Activated CD4-positive, alpha-beta T cell treated with anti-CD3 and anti-CD28 coated beads, Interleukin-2, amount 50 U/mL, for 24 hours (primary cell): ENCODE measurements around the gene PER1.
"Not testable (repeated sequence)": the region's sequence is repeated elsewhere in the genome, so short reads cannot be mapped to it uniquely, and the experiment has no call there.

ENCODE experiments used
- DNase-seq, 2 donors: peaks; one replicate each; pipeline ENCODE4 v3.0.0-alpha.2; 2020; ENCODE audit warnings: low read depth in 1 of 2, low spot score in 1 of 2

The PER1 gene

DNA sequence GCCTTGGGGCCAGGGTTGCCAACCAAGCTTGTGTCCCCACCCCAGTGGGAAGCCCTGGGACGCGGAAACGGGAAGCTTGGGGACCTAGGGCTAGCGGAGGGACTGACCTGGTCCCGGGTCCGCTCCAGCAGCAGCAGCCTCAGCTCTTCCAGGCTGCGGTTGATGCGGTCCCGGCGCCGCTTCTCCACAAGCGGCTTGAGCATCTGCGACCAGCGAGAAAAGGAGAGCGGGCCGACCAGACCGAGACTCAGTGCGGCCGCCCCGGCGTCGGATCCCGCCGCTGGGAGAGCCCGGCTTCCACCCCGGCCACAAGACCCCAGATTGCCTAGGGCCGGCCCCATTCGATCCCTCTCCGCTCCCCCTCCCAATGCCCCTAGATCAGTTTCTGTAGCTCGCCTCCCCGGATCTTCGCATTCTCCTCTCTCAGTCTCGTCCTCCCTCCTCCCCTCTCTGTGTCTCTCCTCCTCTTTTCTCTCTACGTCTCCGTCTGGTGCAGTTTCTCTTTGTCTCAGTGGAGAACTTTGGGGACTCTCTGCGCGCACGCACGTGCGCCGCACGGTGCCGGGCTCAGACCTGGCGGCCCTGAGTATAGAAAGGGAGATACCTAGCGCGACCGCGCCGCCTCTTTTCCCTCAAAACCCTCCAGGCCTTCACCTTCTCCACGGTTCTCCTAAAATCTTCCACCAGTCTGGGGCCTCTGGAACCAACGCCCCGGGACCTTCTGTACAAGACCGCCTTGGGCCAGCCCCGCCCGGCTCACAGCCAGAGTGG is 29.1 kb downstream of the PER1 start:
- peak; percentile 30 to 40 for DNase-seq

DNA sequence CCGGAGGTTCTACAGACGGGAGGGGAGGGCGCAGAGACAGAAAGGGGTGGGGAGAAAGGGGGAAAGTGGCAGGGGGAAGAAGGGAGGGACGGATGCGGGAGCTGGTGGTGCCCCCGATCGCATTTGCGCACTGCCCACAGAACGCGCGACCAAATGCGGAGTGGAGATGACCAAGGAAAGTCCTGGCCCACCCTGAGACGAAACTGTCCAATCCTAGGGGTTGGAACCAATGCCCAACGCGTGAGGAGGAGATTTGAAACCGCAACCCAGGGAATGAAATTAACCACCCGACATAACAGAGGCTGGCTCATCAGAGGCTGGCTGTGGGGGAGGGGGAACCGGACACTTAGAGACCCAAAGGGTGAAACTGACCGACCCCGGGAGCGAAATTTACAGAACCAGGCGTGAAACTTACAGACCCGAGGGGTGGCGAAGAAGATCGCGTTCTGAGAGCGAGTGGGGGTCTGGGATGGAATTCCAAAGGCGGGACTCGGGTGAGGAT is 29.7 kb downstream of the PER1 start:
- no peak for DNase-seq

DNA sequence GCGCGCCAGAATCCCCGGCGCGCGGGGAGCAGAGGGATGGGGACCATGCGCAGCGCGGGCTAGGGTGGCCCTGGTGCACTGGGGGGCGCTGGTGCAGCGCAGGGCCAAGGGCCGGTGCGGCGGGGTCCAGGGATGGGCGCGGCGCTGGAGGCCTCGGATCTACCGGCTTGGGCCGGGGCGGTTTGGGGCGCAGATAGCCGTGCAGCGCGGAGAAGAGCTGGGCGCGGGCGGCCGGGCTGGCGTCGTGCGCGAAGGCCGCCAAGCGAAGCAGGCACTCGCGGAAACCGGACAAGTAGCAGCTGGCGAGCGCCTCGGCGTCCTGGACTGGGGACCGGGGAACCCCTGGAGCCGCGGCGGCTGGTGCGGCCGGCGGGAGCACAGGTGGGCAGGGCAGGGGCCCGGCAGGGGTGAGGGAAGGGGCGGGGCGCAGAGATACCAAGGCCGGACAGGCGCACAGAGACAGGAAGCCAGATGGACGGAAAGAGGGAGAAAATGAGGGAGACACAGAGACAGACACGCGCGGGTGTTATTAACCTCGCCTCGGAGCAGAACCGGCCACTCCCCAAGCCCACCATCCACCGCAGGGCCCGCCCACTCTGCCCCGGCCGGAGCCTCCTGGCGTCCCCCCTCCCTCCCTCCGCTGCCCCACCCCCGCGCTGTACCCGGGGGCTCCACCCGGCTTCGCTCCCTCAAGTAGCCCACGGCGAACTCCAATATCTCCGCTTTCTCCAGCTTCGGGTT is 30.4 kb downstream of the PER1 start:
- no peak for DNase-seq

DNA sequence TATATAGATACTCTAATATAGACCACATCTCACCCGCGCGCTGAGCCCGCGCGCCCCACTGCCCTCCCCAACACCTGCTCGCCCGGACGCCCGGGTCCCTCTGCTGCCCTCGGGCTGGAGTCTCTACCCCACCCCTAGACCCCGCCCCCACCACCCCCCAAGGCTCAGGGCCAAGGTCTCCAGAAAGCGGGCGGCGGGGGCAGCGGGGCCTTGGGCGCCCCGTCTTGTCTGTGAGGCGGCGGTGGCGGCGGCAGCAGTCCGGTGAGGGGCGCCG is 30.9 kb downstream of the PER1 start:
- no peak for DNase-seq

DNA sequence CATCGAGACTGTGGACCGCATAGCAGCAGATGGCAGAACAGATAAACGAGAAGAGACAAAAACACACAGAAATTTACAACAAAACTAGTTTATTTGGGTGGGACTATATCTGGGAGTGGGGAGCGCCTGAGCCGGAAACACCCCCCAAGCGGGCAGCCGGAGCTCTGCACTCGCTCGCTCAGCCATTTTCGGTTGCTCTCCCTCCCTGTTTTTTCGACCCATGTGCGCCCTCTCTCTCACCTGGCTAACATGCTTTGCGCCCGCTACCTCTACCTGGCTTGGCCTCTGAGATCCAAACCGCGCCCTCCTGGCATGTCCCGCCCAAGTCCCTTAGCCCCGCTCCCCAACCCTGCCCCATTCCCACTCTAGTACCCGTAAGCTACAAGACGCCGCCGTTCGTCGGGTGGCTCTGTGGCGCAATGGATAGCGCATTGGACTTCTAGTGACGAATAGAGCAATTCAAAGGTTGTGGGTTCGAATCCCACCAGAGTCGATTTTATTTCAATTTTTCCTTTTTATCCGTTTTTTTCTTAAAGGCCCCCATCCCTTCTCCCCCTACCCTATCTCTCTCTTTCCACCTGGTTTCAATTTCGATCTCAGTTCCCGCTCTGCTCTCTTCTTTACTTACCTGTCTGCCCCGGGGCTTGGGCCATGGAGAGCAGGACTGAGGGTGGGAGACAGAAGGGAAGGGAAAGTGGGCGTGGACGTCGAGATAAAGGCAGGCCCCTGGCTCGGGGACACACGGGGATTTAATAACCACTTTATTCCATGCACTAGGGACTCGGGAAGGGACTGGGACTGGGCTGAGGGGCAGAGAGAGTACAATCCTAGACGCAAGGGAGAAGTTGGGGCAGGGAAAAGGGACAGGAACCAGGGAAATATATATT is 31.4 kb downstream of the PER1 start:
- DNase-seq, result peak; percentile 81 to 83

DNA sequence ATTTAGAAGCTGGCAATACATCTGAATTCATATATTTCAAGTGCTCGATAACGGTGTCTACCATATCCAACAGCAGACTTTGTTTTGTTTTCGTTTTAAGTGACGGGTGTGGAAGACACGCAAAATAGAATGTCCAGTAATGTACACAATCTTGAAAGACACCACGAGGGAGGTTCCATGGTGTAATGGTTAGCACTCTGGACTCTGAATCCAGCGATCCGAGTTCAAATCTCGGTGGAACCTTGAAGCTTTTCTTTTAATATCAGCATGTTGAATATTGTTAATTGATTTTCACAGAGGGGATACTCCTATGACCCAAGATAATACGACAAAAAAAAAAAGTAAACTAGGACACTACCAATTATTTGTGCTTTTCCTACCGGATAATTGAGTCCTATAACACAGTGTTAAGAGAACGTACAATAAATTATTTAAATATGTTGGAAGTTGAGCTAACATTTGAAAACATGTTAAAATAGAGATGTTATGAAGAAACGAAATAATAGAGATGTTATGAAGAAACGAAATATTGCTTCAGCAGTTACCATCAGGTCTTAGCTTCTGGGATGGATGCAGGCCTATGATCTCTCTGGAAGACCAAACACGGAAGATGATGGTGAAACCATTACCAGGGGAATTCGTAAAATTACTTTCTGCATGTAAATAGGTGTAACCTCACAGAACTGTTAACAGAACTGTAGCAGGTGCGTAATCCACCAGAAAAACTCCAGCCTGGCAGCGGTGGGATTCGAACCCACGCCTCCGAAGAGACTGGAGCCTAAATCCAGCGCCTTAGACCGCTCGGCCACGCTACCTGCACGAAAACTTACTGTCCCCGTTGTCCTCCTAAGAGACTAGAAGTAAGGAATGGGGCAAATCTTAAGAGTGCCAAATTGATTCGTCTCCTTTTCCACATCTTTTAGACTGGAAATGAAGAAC is 32.4 kb downstream of the PER1 start:
- peak; percentile 92 to 93 for DNase-seq

DNA sequence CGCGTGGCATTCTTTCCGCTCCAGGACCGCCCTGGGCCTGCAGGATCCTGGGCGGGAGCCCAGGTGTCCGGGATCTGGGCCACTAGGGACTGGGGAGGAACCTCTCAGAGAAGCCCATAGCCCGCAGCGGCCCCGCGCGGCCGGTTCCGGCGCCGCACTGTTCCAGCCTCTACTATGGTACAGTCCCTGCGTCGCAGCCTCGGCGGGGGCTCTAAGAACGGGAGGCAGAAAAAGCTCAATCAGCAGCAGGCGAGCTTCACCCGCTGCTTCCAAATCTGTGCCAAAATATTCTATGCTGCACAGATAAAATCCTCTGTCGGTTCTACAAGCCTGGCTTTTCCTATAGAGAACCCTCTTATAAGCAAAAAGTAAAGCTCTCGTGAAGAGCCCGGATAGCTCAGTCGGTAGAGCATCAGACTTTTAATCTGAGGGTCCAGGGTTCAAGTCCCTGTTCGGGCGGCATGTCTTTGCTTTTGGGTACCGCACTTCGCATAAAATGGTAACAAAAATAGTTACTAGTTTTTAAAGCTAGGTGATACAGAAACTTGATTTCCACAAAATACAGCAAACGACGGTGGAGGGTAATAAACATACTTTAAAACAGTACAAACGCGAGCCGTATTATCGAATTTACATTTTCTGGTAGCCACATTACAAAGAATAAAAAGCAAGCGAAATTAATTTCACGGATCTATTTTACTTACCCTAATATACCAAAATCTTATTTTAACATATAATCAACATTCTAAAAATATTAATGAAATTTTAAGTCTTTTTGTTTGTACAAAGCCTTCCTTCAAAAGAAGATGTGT is 33.2 kb downstream of the PER1 start:
- DNase-seq, result peak; percentile 78 to 81

DNA sequence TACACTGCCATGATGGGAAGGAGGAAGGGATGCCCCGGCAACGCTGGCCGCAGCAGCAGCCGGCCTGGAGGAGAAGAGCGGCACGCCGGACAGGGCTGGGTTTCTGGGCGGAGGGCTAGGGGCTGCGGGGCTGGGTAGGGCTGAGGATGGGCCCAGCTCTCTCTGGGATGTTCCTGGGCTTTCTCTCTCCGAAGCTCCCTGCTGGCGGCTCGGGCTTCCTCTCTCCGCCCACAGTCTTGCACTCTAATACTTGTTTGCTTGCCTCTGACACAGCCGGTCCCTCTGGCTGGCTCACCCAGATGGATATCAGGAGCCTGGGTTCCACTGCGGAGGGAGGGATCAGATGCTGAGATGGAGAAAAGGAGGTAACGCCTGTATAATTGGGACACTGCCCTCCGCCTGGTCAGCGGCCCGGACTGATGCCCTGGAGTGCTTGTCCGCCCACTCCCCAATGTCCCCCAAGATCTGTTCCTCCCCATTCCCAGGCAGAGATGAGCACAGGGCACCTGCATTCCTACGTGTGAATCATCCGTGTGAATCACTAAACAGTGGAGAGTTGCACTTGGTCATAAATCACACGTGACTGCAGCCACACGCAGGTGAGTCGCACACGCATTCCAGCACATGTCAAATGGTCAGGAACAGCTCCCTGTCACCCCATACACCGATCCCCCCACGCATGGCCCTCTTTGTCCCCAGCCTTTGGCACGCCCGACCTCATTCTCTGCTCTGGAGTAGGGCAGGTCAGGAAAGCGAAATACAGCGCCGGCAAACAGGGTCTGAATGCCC is 34.0 kb downstream of the PER1 start, which contains the start of gene ALOXE3:
TSS of gene ALOXE3 (minus strand) at position 535 of the 789 bp plus-strand sequence. CDS start at position 11, 524 bp downstream.
- no peak for DNase-seq

DNA sequence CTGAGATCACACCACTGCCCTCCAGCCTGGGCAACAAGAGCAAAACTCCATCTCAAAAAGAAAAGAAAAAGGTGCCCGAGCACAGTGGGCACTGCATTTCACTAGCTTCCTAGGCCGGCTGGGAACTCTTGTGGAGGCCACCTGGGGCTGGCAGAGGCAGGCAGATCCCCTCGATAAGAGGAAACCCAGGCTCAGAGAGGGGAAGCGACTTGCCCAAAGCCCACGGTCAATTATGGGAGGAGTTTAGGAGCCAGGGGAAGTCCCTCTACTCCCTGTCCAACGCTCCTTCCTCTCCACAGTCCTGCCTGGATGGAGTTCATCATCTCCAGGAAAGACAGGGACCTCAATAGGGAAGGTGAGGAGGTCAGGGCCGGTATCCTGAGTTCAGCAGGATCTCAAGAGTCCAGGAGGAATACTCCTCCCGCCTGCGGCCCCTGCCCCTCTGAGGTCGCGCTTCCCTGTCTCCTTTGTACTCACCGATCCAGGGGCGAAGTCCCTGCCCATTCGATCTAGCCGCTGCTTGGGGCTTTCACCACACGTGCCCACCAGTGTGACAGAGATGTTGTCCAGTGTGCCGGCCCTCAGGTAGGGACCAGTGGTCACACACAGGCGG is 34.7 kb downstream of the PER1 start:
- DNase-seq, result no peak

DNA sequence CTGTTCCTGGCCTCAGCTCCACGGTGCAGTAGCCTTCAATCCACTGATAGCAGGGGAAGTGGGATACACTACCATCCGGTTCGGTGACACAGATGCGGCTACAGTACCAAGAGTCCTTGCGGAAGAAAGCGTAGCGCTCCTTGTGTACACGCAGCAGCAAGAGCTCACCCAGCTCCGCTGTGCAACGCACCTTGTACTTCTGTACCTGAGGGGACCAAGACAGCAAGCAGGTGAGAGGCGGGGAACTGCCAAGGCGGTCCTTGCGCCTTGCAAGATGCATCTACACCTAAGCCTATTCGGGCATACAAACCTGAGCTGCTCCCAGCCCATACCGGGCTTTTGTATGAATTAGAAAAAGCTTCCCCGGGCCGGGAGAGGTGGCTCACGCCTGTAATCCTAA is 35.4 kb downstream of the PER1 start:
- DNase-seq, result no peak

DNA sequence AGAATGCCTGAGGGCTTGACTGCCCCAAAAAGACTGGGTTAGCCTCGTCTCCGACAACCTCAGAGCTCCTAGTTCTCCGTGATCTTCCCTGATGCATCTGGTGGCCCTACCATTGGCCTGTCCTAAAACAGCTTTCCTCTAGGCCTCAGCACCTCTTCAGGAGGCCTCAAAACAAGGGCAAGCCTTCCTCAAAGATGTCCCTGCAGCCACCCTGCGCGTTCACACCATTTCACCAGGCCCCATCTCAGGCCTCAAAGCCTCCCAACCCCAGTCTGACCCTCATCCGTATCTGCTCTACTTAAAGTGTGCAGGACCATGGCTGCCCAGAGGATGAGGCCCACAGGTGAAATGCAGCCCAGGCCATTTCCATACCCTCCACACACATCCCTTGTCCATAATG is 41.3 kb downstream of the PER1 start:
- no peak for DNase-seq

DNA sequence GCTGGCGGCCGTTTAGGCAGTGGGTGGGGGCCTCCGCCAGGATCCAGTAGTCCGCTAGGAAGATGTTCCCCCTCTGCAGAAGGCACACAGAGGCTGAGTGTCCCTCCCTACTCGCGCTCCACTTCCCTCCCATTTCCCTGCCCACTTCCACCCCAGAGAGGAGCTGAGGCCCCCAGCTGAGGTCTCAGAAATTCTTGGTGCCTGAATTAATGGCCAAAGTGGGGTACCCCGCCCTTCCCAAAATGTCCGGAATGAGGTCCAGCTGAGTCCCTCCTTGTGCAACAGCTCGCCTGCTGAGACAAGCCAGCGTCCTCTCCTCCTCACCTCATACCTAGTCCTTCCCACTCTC is 41.8 kb downstream of the PER1 start:
- DNase-seq, result no peak

DNA sequence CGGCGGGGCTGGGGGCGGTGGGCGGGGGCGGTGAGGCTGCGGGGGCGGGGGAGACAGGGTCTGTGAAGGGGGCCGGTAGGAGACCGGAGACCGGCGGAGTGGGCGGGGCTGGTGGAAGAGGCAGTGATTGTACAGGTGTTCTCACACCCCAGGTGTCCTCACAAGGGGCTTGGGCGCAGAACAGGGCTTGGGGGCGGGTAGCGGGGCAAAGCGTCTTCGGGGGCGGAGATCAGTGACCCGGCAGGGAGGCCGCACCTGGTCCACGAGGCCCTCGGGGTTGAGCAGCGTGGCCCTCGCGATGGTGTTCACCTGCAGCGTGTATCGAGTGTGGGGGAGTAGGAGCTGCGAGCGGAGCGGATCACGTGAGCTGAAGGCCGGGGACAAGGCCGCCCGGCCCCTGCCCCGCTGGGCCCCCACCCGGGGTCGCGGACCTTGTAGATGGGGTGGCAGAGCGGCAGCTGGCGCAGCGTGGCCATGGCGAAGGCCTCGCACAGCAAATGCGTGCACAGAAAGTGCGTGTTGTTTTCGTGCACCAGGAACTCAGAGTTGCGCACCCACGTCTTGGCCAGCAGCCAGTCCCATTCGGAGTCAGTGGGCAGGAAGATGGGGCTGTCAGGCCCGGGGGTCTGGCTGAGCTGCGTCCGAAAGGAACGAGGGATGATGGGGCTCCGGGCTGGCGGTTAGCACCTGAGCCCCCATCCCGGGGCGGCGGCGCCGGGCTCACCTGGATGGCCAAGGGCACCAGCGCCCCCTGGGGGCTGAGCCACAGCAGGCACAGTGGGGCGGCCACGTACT is 42.3 kb downstream of the PER1 start:
- DNase-seq, result peak; percentile 60 to 68

DNA sequence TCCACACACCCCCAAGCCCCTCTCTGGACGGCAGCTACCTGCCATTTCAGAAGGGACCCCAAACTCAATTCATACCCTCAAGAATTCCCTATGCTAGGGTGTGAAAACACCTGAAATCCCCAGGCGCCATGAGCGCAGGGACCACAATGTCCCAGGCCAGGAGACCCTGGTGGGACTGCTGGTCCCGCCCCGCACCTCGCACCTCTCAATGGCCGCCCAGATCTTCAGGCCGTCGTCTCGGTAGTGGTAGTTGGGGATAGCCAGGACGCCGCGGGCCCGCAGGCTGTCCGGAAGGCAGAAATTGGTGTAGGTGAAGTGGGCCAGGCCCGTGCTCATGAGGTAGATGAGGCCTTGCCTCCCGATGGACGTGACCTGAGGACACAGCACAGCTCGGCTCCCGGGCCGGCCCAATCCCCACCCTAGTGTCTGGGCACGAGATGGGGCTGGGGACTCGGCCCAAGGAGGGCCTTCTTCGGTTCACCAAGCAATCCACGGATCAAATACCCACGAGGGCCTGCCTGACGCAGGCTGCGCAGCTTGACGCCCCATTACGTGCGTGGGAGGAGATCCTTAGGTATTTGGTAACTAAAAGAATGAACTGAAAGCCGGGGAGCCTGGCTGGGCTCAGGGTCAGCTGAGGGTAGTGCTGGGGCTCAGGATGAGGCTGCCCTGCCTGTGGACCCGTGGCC is 43.1 kb downstream of the PER1 start:
- DNase-seq, result no peak

DNA sequence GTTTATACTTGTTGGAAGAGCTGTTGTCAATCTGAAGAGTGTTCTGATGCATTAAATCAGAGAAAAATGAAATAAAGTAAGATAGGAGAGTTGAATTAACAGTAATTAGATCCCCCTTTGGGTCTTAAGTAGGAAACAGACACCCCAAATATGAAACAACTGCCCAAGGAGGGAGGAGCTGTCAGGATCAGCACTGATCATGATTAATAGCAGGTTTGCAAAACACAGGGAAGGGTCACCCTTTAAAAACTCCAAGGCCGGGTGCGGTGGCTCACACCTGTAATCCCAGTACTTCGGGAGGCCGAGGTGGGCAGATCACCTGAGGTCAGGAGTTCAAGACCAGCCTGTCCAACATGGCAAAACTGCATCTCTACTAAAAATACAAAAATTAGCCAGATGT is 45.2 kb downstream of the PER1 start:
- not testable (repeated sequence) for DNase-seq

DNA sequence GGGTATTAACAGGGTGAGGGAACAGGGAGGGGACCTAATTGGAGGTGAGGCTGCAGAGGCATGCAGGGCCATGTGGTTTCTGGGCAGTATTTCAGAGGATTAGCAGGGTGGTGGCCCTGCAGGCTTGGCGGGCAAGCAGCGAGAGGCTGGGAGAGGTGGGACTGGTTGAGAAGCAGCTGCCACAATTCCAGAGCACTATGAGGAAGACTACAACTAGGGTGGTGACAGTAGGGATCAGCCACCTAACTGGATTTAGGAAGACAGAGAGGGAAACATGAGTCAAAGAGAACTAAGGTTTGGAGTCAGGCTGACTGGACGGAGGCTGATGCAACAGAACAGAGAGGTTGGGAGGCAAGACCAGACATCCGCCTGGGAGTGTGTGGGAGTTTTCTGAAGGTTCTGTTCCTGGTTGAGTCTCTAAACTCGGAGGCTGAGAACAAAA is 46.2 kb downstream of the PER1 start:
- no peak for DNase-seq

DNA sequence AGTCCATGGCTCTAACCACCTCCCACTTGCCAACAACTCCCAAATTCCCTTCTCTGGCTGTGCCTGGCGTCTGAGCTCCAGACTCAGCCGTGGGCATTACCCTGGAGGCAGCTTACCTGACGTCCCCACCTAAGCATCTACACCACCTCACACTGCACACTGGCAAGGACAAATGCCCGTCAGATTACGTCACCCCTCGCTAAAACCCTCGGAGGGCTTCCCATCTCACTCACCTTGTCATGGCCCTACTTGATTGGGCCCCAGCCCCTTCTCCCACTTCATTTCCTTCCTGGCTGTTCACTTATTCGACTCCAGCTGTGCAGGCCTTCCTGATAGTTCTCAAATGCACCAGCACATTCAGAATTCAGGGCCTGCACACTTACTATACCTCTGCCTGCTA is 47.3 kb downstream of the PER1 start:
- DNase-seq, result no peak
